Measurements from ENCODE around the gene FYB2. TPM values are rescaled to one million over a fixed set of nuclear protein-coding genes. Genes with fewer than 3 reads are reported as not detected.

The FYB2 gene
- total RNA-seq, 1 experiment from 2014 or later = not detected

GRCh38 chr1:56675763-56676162 is 143.4 kb downstream of the FYB2 start:
- TF ChIP-seq REST (IDR thresholded peaks at IDR 0.05; ENCODE audit: low read depth) = no peak
- TF ChIP-seq EZH2phosphoT487 (IDR thresholded peaks at IDR 0.05; ENCODE audit: borderline replicate concordance) = no peak
- TF ChIP-seq ZNF274 (IDR thresholded peaks at IDR 0.05; ENCODE audit: low read depth, low read length) = no peak
- no peak for TF ChIP-seq TCF7L2 (IDR thresholded peaks at IDR 0.05; ENCODE audit: borderline replicate concordance, extremely low read depth, insufficient read depth, insufficient read length)
- no peak for TF ChIP-seq CEBPB (IDR thresholded peaks at IDR 0.05; ENCODE audit: low read depth)
- no peak for TF ChIP-seq SRF (IDR thresholded peaks at IDR 0.05; ENCODE audit: low read depth)
- no peak for TF ChIP-seq ELF1 (IDR thresholded peaks at IDR 0.05; ENCODE audit: borderline replicate concordance, low read depth)
- no peak for TF ChIP-seq POLR2A (IDR thresholded peaks at IDR 0.05; ENCODE audit: borderline replicate concordance, extremely low read depth, insufficient read depth, insufficient read length)
- no peak for TF ChIP-seq FOSL1 (IDR thresholded peaks at IDR 0.05; ENCODE audit: low read depth)
- no peak for TF ChIP-seq JUND (IDR thresholded peaks at IDR 0.05)
- ChIA-PET POLR2A (no interaction called here), RAD21 (ENCODE audit: low non-redundant PET in 1 of 2, low total read pairs in 2 of 2, uncharacterized antibody in 2 of 2, unreplicated experiment in 2 of 2) (no interaction called here), CTCF (no interaction called here)
- H2AFZ ChIP-seq (ENCODE audit: low read depth, low read length, poor library complexity, severe bottlenecking) = no peak overlapping the region
- H3K4me2 ChIP-seq (ENCODE audit: low read length) = no peak overlapping the region
- peaks cover 0 to 5% of the 10 kb centered on the region in 2 experiments; a peak in 2 of 4 replicates for H3K4me1 ChIP-seq (ENCODE audit: control insufficient read depth in 1 of 2, insufficient read depth in 2 of 2, low read length in 2 of 2)
- DNase-seq (ENCODE audit: low read depth, low spot score) (no peak), ATAC-seq (no peak)
- no peaks in the 10 kb centered on the region for H3K36me3 ChIP-seq (ENCODE audit: control insufficient read depth in 1 of 2, insufficient read depth in 2 of 2, low read length in 2 of 2)
- intact Hi-C loops (cut with micrococcal nuclease) = no loop called here
- H3K4me3 ChIP-seq (replicated peaks in 1 of 2; ENCODE audit: low read depth in 1 of 2, low read length in 2 of 2) = no peak overlapping the region
- no peak overlapping the region for H3K27ac ChIP-seq (ENCODE audit: low read depth, low read length)
- H3K9ac ChIP-seq (ENCODE audit: low read length) = no peak overlapping the region
- H4K20me1 ChIP-seq (ENCODE audit: insufficient read depth) = no peaks in the 10 kb centered on the region
- no peaks in the 10 kb centered on the region for H3K9me2 ChIP-seq (ENCODE audit: insufficient read depth)
- H3K9me3 ChIP-seq (ENCODE audit: control insufficient read depth in 1 of 2, insufficient read depth in 1 of 2, low read depth in 1 of 2, low read length in 2 of 2) = no peaks in the 10 kb centered on the region
- no TSS peak for BruUV-seq (replicated peaks)
- H3K79me2 ChIP-seq (ENCODE audit: insufficient read depth, low read length) = no peaks in the 10 kb centered on the region
- peaks cover 39% of the 10 kb centered on the region for H3K27me3 ChIP-seq (ENCODE audit: insufficient read depth, low read length)
